Suprapubic skin (tissue), 4 donors: ENCODE data around the gene DNAJC5. TPM values are rescaled to one million over a fixed set of nuclear protein-coding genes. Genes with fewer than 3 reads are reported as not detected.
"Not testable (repeated sequence)": the region's sequence is repeated elsewhere in the genome, so short reads cannot be mapped to it uniquely, and the experiment has no call there.

Source experiments
- DNase-seq, 2 donors: peaks; one replicate each; pipeline ENCODE4 v3.0.0-alpha.2; 2019; ENCODE audit warnings: low spot score in 2 of 2
- H3K27ac ChIP-seq: fragments of 200-600 bp; sonication (generic); one replicate; pipeline ENCODE4 v1.5.1; 2019
- H3K27me3 ChIP-seq: fragments of 200-600 bp; sonication (generic); one replicate; pipeline ENCODE4 v1.5.1; 2019
- H3K36me3 ChIP-seq: fragments of 200-600 bp; sonication (generic); one replicate; pipeline ENCODE4 v1.5.1; 2019
- H3K4me1 ChIP-seq: fragments of 200-600 bp; sonication (generic); one replicate; pipeline ENCODE4 v1.5.1; 2019
- H3K4me3 ChIP-seq: fragments of 200-600 bp; sonication (generic); one replicate; pipeline ENCODE4 v1.5.1; 2019; ENCODE audit warnings: mild to moderate bottlenecking
- H3K9me3 ChIP-seq: fragments of 200-600 bp; sonication (generic); one replicate; pipeline ENCODE4 v1.5.1; 2019
- CTCF ChIP-seq, 2 donors: fragments of 200-600 bp in 1 of 2; fragments of 450-650 bp in 1 of 2; sonication (generic) in 1 of 2; IDR thresholded peaks; one replicate each; pipeline ENCODE4 v1.5.1; 2016 to 2019; ENCODE audit warnings: antibody characterized with exemption in 2 of 2, mild to moderate bottlenecking in 1 of 2, moderate library complexity in 1 of 2
- EP300 ChIP-seq: sonication (generic); formaldehyde crosslinking; IDR thresholded peaks from one replicate; pipeline ENCODE4 v1.6.1; 2017; ENCODE audit warnings: antibody characterized with exemption
- POLR2A ChIP-seq, 2 donors: fragments of 450-650 bp; IDR thresholded peaks; one replicate each; pipeline ENCODE4 v1.6.1; 2017; ENCODE audit warnings: antibody characterized with exemption in 2 of 2, mild to moderate bottlenecking in 2 of 2, moderate library complexity in 2 of 2
- POLR2AphosphoS5 ChIP-seq, 3 donors: sonication (generic); formaldehyde crosslinking; IDR thresholded peaks; one replicate each; pipeline ENCODE4 v1.6.1; 2017; ENCODE audit warnings: antibody characterized with exemption in 3 of 3
- WGBS: methylation state at CpG from one replicate; pipeline ENCODE4 v1.1.5; 2018; 5-methylcytosine and 5-hydroxymethylcytosine counted together
- total RNA-seq, 4 donors: library from RNA; depleted of rRNA; stranded (reverse); fragments of >200 nt; gene quantifications; one replicate each; pipeline ENCODE4 v1.1.0, GENCODE V29; 2016

The DNAJC5 gene
- total RNA-seq, 4 donors from 2014 or later = 36.4 to 62.0 (median 53.7) TPM

GRCh38 chr20:63970714-63971431 lies 75.9 kb downstream of the DNAJC5 start:
- no peak for TF ChIP-seq CTCF (IDR thresholded peaks at IDR 0.05)
- no peak for DNase-seq
- peaks cover 32% of the 10 kb centered on the region for H3K4me1 ChIP-seq
- no peaks in the 10 kb centered on the region for H3K9me3 ChIP-seq
- H3K27me3 ChIP-seq = no peaks in the 10 kb centered on the region
- peaks cover 20% of the 10 kb centered on the region for H3K36me3 ChIP-seq
- 93% methylated on average over 5 of the region's 5 CpGs for WGBS
- H3K27ac ChIP-seq = no peak overlapping the region
- no peak overlapping the region for H3K4me3 ChIP-seq

GRCh38 chr20:63971960-63972311 lies 77.0 kb downstream of the DNAJC5 start:
- H3K27ac ChIP-seq, H3K4me3 ChIP-seq, H3K27me3 ChIP-seq, H3K9me3 ChIP-seq, H3K36me3 ChIP-seq, DNase-seq: not testable (repeated sequence)
- H3K4me1 ChIP-seq = peaks cover 32% of the 10 kb centered on the region
- WGBS = 85% methylated on average over 10 of the region's 10 CpGs

- H3K27ac ChIP-seq = no peak overlapping the region
- no peak for DNase-seq
- H3K9me3 ChIP-seq = no peaks in the 10 kb centered on the region
Observed at GRCh38 chr20:63972312-63973159, 77.6 kb downstream of the DNAJC5 start.

GRCh38 chr20:63973160-63973479 lies 78.2 kb downstream of the DNAJC5 start:
- Histone ChIP-seq H3K9me3 (no peaks in the 10 kb centered on the region), H3K4me3 (peak overlapping the region; percentile 30), H3K4me1 (peaks cover 34% of the 10 kb centered on the region), H3K27me3 (no peaks in the 10 kb centered on the region), H3K36me3 (no peaks in the 10 kb centered on the region), H3K27ac (no peak overlapping the region)
- TF ChIP-seq POLR2AphosphoS5 (IDR thresholded peaks at IDR 0.05) = no peak
- TF ChIP-seq POLR2A (IDR thresholded peaks at IDR 0.05) = no peak
- TF ChIP-seq EP300 = no peak
- TF ChIP-seq CTCF (IDR thresholded peaks at IDR 0.05) = no peak
- 85% methylated on average over 3 of the region's 3 CpGs for WGBS
- no peak for DNase-seq

More at GRCh38 chr20:63972312-63973159, 77.6 kb downstream of the DNAJC5 start:
- H3K36me3 ChIP-seq = peaks cover 4% of the 10 kb centered on the region
- H3K27me3 ChIP-seq = no peaks in the 10 kb centered on the region
- H3K4me1 ChIP-seq = peaks cover 32% of the 10 kb centered on the region
- TF ChIP-seq CTCF (IDR thresholded peaks at IDR 0.05) = no peak
- no peak for TF ChIP-seq POLR2AphosphoS5 (IDR thresholded peaks at IDR 0.05)
- TF ChIP-seq EP300 = no peak
- TF ChIP-seq POLR2A (IDR thresholded peaks at IDR 0.05) = no peak
- no peak overlapping the region for H3K4me3 ChIP-seq
- WGBS = 88% methylated on average over 15 of the region's 18 CpGs

- no peak overlapping the region for H3K27ac ChIP-seq
- H3K9me3 ChIP-seq = no peaks in the 10 kb centered on the region
- H3K27me3 ChIP-seq = no peaks in the 10 kb centered on the region
- peaks cover 34% of the 10 kb centered on the region for H3K4me1 ChIP-seq
- no peaks in the 10 kb centered on the region for H3K36me3 ChIP-seq
- H3K4me3 ChIP-seq = peak overlapping the region; percentile 30
- 13% methylated on average over 30 of the region's 37 CpGs for WGBS
- no peak for TF ChIP-seq EP300
- no peak for TF ChIP-seq POLR2A (IDR thresholded peaks at IDR 0.05)
- TF ChIP-seq CTCF (IDR thresholded peaks at IDR 0.05) = peak; percentile 97 to 98
- peak in 1 of 3 donors; percentile 27 for TF ChIP-seq POLR2AphosphoS5 (IDR thresholded peaks at IDR 0.05)
- peak; percentile 91 to 93 for DNase-seq
Observed at GRCh38 chr20:63973636-63974401, 78.9 kb downstream of the DNAJC5 start.
